GM12872 (cell line): ENCODE measurements around the gene APEH.

Source experiments
- CTCF ChIP-seq: IDR thresholded peaks from 3 replicates; pipeline ENCODE4 v1.5.1; 2011; ENCODE audit warnings: low read depth, mild to moderate bottlenecking, low read length, moderate library complexity; ENCODE audit not compliant: insufficient read depth

APEH gene

GRCh38 chr3:49650177-49650576 lies 24.0 kb upstream of the APEH start:
- TF ChIP-seq CTCF, result no peak

- TF ChIP-seq CTCF, result no peak
Observed at GRCh38 chr3:49650637-49651036, 23.5 kb upstream of the APEH start.

GRCh38 chr3:49652218-49652902 lies 21.8 kb upstream of the APEH start:
- no peak for TF ChIP-seq CTCF

GRCh38 chr3:49652903-49653415 lies 21.2 kb upstream of the APEH start:
- TF ChIP-seq CTCF, result no peak

- no peak for TF ChIP-seq CTCF
Observed at GRCh38 chr3:49653621-49654020, 20.5 kb upstream of the APEH start.

- no peak for TF ChIP-seq CTCF
Observed at GRCh38 chr3:49654176-49654825, 19.9 kb upstream of the APEH start.

GRCh38 chr3:49654955-49655556 lies 19.1 kb upstream of the APEH start:
- TF ChIP-seq CTCF, result no peak
